Activated CD4-positive, alpha-beta T cell treated with anti-CD3 and anti-CD28 coated beads, Interleukin-2, amount 10 ng/mL, durations not matched to agents 24 days and 14 days (primary cell): ENCODE data around the gene GORASP1. TPM values are rescaled to one million over a fixed set of nuclear protein-coding genes. Genes with fewer than 3 reads are reported as not detected.
A peak's percentile ranks its signal among the peaks of the same experiment; 100 is the strongest.

ENCODE experiments used
- DNase-seq: peaks from one replicate; pipeline ENCODE4 v3.0.0; 2022
- H3K27ac Mint-ChIP-seq: one replicate; pipeline ENCODE4 v1.8.0; 2022; ENCODE audit warnings: mild to moderate bottlenecking, mixed read lengths
- H3K27me3 Mint-ChIP-seq: one replicate; pipeline ENCODE4 v1.8.0; 2022; ENCODE audit warnings: mixed read lengths
- H3K36me3 Mint-ChIP-seq: one replicate; pipeline ENCODE4 v1.8.0; 2022; ENCODE audit warnings: low read depth, mild to moderate bottlenecking, mixed read lengths
- H3K4me1 Mint-ChIP-seq: one replicate; pipeline ENCODE4 v1.8.0; 2021; ENCODE audit warnings: mixed read lengths
- H3K4me3 Mint-ChIP-seq: one replicate; pipeline ENCODE4 v1.8.0; 2022; ENCODE audit warnings: mild to moderate bottlenecking, moderate library complexity, mixed read lengths
- H3K9me3 Mint-ChIP-seq: one replicate; pipeline ENCODE4 v1.8.0; 2021; ENCODE audit warnings: mixed read lengths
- intact Hi-C: fragments of 100-400 bp; cut with micrococcal nuclease; formaldehyde crosslinking; loops from one replicate; pipeline ENCODE4 v1.15.1; 2023
- total RNA-seq: library from RNA; stranded (reverse); gene quantifications from 2 replicates; pipeline ENCODE4 v1.2.3, GENCODE V29; 2022

Gene GORASP1
- total RNA-seq = 31.5 and 32.1 TPM in 2 replicates

DNA sequence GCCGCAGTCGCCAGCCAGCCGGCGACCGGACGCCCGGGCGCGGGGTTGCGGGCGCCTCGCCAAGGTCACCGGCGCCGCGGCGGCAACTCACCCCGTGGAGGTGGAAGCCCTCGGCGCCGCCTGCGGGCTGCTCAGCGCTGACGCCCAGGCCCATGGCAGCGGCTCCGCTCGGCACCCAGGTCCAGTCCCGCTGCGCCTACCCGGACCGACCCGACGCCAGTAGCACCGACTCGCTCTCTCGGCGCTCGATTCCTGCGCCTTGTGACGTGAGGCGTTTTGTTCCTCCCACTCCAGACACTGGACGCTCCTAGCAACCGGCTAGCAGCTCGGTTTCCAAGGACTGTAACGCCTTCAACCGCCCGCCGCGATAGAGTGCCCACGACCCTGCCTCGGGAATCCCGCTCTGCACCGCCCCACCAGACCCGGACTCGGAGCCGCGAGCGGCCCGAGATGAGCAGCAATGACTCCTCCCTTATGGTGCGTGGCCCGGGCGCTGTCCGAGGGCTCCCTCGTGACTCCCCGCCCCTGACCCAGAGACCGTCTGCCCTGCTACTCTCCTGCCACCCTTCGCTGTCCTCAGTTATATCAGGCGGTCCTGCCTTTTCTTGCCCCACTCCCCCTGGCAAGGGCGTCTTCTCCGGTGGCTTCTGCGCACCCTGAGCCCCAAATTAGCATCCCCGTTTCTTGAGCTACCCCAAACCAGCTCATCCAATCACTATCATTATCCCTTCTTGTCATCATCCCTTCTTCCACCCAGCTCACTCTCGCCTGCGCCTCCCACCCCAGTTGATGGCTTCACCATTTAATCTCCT lies at the start of gene GORASP1, which contains the start of gene TTC21A:
Gene GORASP1, minus strand, starts transcription at position 240 of the 812 bp plus-strand sequence. Its CDS starts 86 bp downstream, at position 154.
Gene TTC21A, plus strand, starts transcription at position 293 of the 812 bp plus-strand sequence. Its CDS starts 158 bp downstream, at position 451.
- intact Hi-C loops = loop anchor here (1.0 to 5.0 kb wide), 4 partner anchors 40 to 275 kb away; partner anchors contain the start of genes SCN11A and SLC25A38
- Mint-ChIP-seq H3K4me1 (peaks cover 49% of the 10 kb centered on the region), H3K27me3 (no peaks in the 10 kb centered on the region), H3K9me3 (no peaks in the 10 kb centered on the region), H3K27ac (peak within 1 kb of the TSS; percentile 89), H3K36me3 (peaks cover 9% of the 10 kb centered on the region), H3K4me3 (peak within 1 kb of the TSS; percentile 92)
- peak; percentile 91 for DNase-seq

DNA sequence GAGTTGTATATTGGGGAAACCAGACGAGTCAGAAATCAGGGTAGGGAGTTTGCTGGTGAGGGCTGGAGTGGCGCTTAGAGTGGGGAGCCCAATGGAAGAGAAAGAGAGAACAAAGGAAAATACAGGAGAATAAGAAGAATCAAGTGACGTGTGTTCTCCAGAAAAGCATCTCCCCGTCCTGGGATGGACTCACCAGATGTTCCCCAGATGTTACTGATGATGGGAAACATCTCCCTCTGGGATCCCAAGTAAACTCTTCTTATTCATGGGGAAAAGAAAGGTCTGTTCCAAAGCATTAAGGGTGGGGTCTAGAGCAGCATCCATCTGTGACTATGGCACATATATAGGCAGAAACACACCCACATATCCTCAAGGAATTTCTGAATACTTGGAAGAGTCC lies 49.0 kb upstream of the GORASP1 start:
- H3K27ac Mint-ChIP-seq = no peak overlapping the region
- H3K36me3 Mint-ChIP-seq = peaks cover 10% of the 10 kb centered on the region
- no peaks in the 10 kb centered on the region for H3K9me3 Mint-ChIP-seq
- H3K4me1 Mint-ChIP-seq = peaks cover 20% of the 10 kb centered on the region
- peaks cover 14% of the 10 kb centered on the region for H3K27me3 Mint-ChIP-seq
- no peak for DNase-seq
- intact Hi-C loops = no loop called here
- H3K4me3 Mint-ChIP-seq = no peak overlapping the region

DNA sequence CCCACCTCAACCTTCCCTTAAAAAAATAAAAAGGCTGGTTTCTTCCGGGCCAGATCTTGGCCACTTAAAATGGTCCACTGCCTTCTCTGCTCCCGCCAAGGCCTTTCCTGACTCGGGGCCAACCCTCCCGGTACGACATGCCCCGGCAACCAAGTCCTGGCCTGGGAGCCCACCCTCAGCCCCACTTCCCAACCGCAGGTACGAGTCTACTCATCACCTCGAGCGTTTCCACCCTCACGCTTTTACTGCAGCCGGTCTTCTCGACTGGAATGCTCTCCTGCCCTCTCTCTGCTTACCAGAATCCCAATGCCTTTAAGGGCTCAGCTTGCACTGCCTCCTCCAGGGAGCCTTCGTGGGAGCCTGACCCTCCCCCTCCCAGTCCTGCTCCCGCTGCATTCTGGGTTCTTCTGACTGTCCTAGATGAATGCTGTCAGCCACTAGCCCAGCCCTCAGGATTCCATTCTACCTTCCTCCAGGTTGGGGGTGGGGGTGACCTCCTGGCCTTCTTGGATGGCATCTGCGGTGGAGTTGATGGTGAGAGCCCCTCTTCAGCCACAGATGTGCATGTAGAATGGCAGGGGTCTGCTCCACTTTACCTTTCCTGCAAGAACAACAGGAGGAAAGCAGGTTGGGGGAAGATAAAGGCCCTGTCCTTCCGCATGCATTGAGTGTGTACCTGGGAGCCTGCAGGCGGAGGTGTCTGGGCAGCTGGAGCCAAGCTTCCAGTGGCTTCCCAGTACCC lies 47.0 kb upstream of the GORASP1 start:
- Mint-ChIP-seq H3K9me3 (no peaks in the 10 kb centered on the region), H3K4me1 (peaks cover 40% of the 10 kb centered on the region), H3K4me3 (peak overlapping the region; percentile 76), H3K36me3 (peaks cover 28% of the 10 kb centered on the region), H3K27ac (peak overlapping the region; percentile 83), H3K27me3 (peaks cover 14% of the 10 kb centered on the region)
- DNase-seq = peak; percentile 61
- intact Hi-C loops = no loop called here

DNA sequence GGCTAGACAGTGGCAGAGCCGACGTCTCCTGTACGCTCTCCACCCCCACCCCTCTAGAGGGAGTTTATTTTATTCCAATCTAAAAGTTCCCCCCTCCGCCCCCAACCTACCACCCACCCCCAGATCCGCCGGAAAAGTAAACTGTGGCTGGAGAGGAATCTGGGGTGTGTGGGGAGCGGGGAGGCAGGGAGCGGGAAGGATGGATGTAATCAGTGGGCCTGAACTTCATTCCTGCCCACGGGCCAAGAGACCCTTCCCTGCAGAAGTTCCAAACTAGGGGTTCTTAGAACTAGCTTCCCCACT lies 46.5 kb upstream of the GORASP1 start:
- Mint-ChIP-seq H3K36me3 (peaks cover 33% of the 10 kb centered on the region), H3K9me3 (no peaks in the 10 kb centered on the region), H3K27me3 (peaks cover 11% of the 10 kb centered on the region), H3K4me3 (peak overlapping the region; percentile 76), H3K4me1 (peaks cover 45% of the 10 kb centered on the region), H3K27ac (peak overlapping the region; percentile 83)
- no peak for DNase-seq
- intact Hi-C loops = no loop called here

DNA sequence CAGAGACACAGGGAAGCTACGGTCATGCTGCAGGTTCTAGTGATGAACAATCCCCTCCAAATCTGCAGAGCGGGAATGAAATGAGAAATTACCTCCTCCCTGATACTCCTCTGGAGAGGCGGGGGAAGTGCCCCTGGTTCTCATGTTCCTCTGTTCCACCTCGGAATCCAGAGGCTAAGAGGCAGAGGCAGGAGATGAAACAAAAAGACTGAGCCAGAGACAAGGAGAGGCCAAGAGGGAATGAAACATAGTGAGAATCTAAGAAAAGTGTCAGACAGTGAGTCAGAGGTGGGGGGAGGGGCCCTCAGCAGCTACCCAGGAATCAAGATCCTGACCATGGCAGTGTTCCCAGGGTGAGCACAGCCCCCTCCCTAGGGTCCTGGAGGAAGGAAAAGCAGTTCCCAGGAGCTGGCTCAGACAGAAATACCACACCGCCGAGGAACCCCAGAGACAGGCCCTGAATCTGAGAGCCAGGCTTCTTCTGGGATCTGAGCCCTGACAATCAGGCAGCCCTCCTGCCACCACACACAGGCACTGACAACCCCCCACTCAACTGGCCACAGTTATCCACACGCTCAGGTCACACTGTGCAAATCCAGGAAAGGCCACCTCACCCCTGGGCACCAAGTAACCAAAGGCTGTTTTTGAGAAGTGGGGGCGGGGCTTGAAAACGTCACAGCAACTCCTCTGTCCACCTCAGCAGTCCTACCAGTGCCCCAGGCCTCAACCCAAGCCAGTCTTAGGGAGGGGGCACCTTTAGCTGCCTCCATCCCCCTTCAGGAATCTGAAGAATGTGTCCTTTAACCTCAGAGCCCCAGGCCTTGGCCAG lies 43.6 kb upstream of the GORASP1 start:
- DNase-seq = peak; percentile 82
- H3K4me3 Mint-ChIP-seq = peak overlapping the region; percentile 96
- H3K36me3 Mint-ChIP-seq = peaks cover 56% of the 10 kb centered on the region
- H3K27ac Mint-ChIP-seq = peak overlapping the region; percentile 100
- H3K27me3 Mint-ChIP-seq = no peaks in the 10 kb centered on the region
- H3K4me1 Mint-ChIP-seq = peaks cover 73% of the 10 kb centered on the region
- no peaks in the 10 kb centered on the region for H3K9me3 Mint-ChIP-seq
- intact Hi-C loops = loop anchor here (1.0 kb wide), 1 partner anchor 117 kb away; no protein-coding TSS in a partner anchor

DNA sequence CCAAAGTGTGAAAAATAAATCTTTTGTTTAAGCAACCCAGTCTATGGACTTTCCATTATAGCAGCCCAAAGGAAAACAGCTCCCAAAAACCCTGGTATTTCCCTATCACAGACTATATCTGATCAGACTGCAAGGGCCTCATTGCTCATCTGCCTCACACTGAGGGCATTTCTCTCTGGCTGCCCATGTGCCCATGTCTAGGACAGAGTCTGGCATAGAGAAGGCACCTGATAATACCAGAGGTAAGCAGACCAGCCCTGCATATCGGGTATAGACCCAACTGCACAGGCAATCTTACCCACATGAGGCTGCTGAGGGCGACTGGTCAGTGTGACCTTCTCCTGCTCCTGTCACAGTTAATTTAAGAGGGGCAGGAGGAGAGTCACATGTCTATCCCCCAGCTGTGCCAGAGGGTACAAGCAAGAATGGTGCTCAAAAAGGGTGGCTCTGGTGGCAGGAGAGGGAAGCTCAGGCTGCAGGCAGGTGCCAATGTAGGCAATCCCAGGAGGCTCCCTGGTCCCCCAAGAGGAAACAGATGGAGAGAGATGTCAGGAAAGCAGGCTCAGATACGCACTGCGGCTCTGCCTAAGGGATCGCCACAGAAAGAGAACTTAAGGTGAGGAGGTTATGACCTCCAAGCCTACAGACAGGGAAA lies 42.8 kb upstream of the GORASP1 start:
- Mint-ChIP-seq H3K4me1 (peaks cover 73% of the 10 kb centered on the region), H3K4me3 (peak overlapping the region; percentile 96), H3K36me3 (peaks cover 61% of the 10 kb centered on the region), H3K9me3 (no peaks in the 10 kb centered on the region), H3K27me3 (no peaks in the 10 kb centered on the region), H3K27ac (peak overlapping the region; percentile 100)
- intact Hi-C loops = no loop called here
- DNase-seq = peak; percentile 67

DNA sequence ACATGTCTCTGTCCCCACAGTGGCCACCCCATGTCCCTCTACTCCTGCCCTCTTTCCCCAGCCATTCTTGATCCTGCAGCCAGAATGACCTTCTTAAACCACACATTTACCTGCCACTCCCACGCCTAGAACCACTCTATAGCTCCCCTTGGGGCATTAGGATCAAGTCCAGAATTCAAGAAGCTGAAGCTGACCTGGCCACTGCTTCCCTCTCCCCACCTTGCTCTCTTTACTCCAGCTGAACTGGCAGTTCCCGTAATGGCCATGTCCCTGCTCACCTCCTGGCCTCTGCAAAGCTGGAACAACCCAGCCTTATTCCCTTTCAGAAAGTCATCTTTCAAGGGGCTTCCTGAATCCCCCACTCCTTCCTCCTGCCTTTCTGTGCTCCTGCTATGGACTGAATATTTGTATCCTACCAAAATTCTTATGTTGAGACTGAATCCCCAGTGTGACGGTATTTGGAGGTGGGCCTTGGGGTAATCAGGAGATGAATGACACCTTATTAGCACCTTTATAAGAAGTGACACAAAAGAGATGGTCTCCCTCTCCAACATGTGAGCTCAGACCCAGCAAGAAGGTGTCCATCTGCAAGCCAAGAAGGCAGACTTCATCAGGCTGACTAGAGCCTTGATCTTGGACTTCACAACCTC lies 42.2 kb upstream of the GORASP1 start:
- H3K9me3 Mint-ChIP-seq = no peaks in the 10 kb centered on the region
- H3K27ac Mint-ChIP-seq = peak overlapping the region; percentile 100
- peaks cover 66% of the 10 kb centered on the region for H3K36me3 Mint-ChIP-seq
- intact Hi-C loops = no loop called here
- no peaks in the 10 kb centered on the region for H3K27me3 Mint-ChIP-seq
- DNase-seq = peak; percentile 61
- H3K4me3 Mint-ChIP-seq = peak overlapping the region; percentile 96
- peaks cover 73% of the 10 kb centered on the region for H3K4me1 Mint-ChIP-seq

DNA sequence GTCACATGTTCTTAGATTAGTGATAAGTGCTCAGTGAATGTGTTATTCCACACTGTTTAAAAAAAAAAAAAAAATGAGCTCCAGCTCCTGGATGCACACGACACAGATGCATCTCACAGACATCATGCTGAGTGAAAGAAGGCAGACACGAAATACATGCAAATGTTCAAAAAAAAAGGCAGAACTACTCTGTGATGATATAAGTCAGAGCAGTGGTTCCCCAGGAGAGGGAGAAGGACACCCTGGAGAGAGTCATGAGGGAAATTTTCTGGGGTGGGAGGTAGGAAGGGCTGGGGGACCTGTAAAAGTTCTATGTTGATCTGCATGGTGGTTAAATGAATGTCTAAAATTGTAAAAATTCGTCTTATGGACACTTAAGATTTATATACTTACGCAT lies 41.6 kb upstream of the GORASP1 start:
- intact Hi-C loops = no loop called here
- H3K4me3 Mint-ChIP-seq = peak overlapping the region; percentile 96
- H3K27me3 Mint-ChIP-seq = no peaks in the 10 kb centered on the region
- peaks cover 71% of the 10 kb centered on the region for H3K4me1 Mint-ChIP-seq
- peak; percentile 59 for DNase-seq
- peaks cover 72% of the 10 kb centered on the region for H3K36me3 Mint-ChIP-seq
- H3K9me3 Mint-ChIP-seq = no peaks in the 10 kb centered on the region
- peak overlapping the region; percentile 100 for H3K27ac Mint-ChIP-seq

DNA sequence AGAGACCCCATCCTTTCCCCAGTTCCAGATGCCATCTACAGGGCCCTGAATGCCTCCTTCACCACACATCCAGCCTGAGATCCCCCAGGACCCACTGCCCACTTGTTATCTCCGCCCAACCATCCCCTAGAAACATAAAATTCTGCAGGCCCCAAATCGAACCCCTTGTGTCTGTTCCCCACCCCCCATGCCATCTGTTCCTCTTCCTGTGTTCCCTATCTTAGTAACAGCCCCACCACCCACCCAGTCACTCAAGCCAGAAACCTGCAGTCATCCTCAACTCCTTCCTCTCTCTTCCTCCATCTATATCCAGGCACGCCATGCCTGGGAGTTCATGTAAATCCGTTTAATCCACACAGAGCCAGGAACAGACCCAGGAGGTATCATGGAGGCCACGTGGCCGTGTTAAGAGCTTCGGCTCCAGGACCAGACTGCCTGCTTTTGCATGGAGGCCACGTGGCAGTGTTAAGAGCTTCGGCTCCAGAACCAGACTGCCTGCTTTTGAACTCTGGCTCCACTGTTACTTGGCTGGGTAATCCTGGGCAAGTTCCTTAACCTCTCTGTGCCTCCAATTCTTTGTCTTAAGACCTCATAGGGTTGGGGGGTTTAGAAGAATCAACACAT lies 41.1 kb upstream of the GORASP1 start:
- peak; percentile 62 for DNase-seq

DNA sequence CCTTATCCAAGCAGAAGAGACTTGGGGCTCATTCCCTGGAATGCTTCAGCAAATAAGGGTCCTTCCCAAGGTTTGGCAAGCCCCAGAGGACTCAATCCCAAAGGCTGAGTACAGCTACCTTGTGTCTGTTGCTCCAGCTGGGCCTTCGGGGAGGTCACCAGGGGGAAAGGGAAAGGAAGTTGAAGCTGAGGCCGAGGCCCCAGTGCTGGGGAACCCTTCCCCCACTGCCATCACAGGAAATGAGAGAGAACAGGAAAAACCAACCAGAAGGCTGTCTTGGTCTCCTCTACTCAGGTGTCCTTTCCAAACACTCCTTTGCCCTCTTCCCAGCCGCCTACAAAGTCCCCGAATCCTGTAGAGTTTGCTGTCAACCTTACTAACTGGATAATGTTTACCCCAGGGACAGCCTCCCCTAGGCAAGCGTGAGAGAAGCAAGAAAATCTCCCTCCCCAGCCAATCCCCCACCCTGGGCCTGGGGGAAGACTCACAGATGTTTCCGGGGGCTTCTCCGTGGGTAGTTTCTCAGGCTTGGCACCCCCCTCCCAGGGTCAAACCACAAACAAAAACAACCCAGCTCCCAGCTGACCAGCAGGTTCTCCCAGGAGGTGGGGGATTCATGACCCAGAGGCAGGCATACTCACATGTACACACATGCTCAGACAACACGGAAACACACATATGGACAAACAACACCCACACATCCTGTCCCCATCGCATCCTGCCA lies 40.4 kb upstream of the GORASP1 start:
- DNase-seq = peak; percentile 88
- Mint-ChIP-seq H3K9me3 (no peaks in the 10 kb centered on the region), H3K27ac (peak overlapping the region; percentile 100), H3K36me3 (peaks cover 83% of the 10 kb centered on the region), H3K27me3 (no peaks in the 10 kb centered on the region), H3K4me1 (peaks cover 74% of the 10 kb centered on the region), H3K4me3 (peak overlapping the region; percentile 96)
- intact Hi-C loops = loop anchor here (1.0 kb wide), 1 partner anchor 41 kb away; the partner anchor contains the start of genes GORASP1 and TTC21A

More for the DNA sequence above, 41.1 kb upstream of the GORASP1 start:
- no peaks in the 10 kb centered on the region for H3K27me3 Mint-ChIP-seq
- intact Hi-C loops = no loop called here
- peak overlapping the region; percentile 100 for H3K27ac Mint-ChIP-seq
- H3K9me3 Mint-ChIP-seq = no peaks in the 10 kb centered on the region
- H3K36me3 Mint-ChIP-seq = peaks cover 77% of the 10 kb centered on the region
- H3K4me1 Mint-ChIP-seq = peaks cover 71% of the 10 kb centered on the region
- H3K4me3 Mint-ChIP-seq = peak overlapping the region; percentile 96

DNA sequence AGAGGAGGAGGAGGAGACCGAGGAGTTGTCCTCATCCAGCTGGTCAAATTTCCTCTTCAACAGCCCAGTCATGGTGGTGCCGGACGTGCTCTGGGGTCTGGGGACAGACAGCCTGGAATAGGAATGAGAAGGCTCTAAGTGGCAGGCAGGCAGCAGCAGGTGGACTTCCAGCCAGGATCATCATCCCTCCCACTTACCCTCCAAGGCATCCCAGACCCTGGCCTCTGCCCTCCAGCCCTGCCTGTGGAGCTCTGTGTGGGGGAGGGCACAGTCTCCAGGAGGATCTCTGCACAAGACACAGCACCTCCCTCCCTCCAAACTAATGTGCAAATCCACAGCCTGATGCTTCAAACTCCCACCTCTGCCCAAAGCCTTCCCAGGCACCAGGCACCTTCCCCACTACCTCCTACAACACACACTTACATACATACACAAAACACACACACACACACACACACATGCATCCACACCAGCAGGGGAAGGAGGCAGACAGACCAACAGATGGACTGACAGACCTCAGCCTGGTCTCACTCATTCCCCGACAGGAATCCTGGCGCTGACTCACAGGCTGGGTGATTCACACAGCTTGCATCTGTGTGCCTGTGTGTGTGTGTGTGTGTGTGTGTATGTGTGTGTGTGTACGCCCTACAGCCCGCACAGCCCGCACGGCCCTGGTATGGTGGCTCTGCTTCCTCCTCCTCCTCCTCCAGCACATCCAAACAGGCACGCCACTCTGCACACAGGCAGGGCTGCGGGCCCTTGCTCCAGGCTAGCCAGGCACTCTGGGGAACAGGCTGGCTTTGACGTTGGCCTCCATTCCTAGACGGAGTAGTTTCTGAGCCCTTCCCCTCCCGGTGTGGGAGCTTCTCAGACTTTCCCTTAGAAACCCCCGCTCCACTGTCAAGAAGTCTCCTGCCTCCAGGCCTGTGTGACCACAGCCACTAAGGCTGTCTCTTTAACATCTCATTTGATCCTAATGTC lies 39.5 kb upstream of the GORASP1 start:
- intact Hi-C loops = loop anchor here (1.0 kb wide), 1 partner anchor 40 kb away; the partner anchor contains the start of genes GORASP1 and TTC21A
- peaks cover 83% of the 10 kb centered on the region for H3K36me3 Mint-ChIP-seq
- no peaks in the 10 kb centered on the region for H3K27me3 Mint-ChIP-seq

More for the DNA sequence above, 39.5 kb upstream of the GORASP1 start:
- Mint-ChIP-seq H3K27ac (peak overlapping the region; percentile 100), H3K4me3 (peak overlapping the region; percentile 96), H3K9me3 (no peaks in the 10 kb centered on the region), H3K4me1 (peaks cover 71% of the 10 kb centered on the region)
- peak; percentile 89 for DNase-seq
